IPS DF 4.7 (cell line): ENCODE measurements around the gene NME9.
A peak's percentile ranks its signal among the peaks of the same experiment; 100 is the strongest.
"Not testable (repeated sequence)": the region's sequence is repeated elsewhere in the genome, so short reads cannot be mapped to it uniquely, and the experiment has no call there.

ENCODE experiments used
- DNase-seq: peaks from one replicate; pipeline ENCODE4 v3.0.0-alpha.2; 2013; ENCODE audit warnings: low spot score; ENCODE audit errors: extremely low read depth

The NME9 gene, protein sequence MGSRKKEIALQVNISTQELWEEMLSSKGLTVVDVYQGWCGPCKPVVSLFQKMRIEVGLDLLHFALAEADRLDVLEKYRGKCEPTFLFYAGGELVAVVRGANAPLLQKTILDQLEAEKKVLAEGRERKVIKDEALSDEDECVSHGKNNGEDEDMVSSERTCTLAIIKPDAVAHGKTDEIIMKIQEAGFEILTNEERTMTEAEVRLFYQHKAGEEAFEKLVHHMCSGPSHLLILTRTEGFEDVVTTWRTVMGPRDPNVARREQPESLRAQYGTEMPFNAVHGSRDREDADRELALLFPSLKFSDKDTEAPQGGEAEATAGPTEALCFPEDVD

DNA sequence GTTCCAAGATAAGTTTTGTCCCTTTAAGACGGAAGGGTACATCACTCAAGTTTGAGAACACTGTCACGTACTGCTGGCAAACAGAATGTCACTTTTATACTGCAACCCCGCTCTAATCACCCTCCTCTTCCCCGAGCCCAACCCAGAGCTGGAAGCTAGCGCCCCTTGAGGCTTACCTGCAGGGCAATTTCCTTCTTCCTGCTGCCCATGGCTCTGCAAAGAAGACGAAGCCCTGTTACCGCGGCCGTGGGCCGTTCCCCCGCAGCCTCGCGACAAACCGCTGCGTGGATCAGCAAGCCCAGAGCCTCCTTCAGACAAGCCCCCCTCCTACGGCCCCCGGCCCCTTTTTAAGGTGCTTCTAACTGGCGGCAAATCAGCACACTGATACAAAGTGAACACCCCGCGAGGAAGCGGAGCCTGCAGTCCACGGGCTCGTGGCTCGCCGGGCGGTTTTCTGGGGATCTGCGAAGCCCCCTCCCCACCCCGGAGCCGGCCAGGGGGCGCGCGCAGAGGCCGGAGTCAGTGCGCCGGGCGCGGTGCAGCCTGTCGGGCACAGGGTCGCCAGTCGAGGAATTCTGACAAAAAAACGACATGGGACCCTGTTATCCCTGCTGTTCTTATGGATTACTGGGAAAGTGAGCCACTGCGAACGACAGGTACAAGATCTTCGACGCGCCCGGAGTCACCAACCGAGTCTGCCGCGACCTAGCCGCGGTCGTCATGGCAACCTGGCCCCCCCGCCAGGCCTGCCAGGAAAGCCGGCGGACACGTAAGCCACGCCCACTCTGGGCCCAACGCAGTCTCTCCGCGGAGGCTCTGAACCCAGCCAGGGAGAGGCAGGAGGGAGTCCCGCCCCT is at the start of gene NME9:
Gene NME9 (minus strand): TSS at position 725 of the 857 bp plus-strand sequence. CDS start 516 bp downstream, at position 209.
- peak; percentile 87 for DNase-seq

DNA sequence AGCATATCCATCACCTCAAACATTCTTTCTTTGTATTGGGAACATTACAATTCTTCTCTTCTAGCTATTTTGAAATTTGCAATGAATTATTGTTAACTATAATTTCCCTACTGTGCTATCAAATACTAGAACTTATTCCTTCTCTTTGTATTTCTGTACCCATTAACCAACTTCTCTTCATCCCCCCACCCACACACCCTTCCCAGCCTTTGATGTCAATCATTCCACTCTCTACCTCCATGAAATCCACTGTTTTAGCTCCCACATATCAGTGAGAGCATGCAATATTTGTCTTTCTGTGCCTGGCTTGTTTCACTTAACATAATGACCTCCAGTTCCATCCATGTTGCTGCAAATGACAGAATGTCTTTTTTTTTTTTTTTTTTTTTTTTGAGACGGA is 49.3 kb upstream of the NME9 start:
- DNase-seq, result no peak

DNA sequence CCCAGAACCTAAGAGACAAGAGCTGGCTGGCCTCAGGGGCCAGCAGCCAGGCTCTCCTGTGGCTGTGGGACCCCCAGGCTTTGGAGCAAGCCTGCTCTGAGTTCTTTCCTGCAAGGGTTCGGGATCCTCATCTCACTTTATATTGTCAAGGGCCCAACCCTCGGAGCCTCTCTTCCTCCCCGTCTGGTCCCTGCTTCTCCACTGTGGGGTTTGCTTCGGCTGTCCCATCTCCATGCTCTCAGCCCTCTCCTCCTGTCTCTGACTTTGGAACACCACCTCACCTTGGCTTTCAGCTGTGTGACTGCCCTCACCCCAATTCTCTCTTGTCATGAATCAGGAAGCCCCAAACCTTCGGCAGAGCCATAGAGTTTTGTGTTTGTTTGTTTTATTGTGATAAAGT is 48.7 kb upstream of the NME9 start:
- no peak for DNase-seq

DNA sequence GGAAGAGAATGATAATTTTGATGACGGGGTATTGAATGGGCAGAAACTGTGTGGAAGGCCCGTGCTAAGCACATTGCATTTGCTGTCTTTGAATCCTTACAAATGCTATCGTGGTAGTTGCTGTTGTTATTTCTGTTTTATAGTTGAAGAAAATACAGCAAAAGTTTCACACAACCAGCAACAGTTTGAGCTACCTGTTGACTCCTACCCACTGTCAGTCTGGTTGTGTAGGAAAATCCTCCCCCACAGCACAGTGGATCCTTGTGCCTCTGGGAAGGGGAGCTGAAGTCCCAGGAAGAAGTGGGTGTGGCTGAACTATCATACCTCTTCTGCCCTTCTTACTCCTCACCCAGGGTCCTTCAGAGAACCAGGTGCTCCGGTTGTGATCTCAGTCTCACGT is 48.2 kb upstream of the NME9 start:
- DNase-seq, result no peak

DNA sequence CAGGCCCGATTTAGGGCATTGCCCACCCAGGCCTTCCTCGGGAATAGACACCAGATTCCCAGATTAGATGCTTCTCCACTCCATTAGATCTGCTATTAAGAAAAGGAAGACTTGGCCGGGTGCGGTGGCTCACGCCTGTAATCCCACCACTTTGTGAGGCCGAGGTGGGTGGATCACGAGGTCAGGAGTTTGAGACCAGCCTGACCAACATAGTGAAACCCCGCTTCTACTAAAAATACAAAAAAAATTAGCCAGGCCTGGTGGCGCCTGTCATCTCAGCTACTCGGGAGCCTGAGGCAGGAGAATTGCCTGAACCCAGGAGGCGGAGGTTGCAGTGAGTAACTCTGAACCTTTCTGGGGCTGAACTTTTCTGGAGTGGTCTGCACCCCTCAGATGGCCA is 47.6 kb upstream of the NME9 start:
- not testable (repeated sequence) for DNase-seq

DNA sequence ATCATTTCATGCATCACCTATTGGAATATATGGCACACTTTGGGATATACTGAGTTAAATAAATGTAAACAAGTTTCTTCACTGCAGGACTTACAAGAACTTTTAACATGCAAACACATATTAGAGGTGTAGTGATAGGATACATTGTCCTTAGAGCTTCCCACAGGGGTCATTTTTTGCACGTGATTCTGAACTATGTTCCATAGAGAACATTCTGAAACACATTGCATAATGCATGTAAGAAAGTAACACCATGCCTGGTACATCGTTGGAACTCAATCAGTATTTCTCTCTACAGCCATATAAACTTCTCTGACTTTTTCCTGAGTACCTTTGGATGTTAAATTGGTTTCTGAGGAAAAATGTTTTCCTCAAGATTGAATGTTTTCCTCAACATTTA is 47.0 kb upstream of the NME9 start:
- DNase-seq, result no peak

DNA sequence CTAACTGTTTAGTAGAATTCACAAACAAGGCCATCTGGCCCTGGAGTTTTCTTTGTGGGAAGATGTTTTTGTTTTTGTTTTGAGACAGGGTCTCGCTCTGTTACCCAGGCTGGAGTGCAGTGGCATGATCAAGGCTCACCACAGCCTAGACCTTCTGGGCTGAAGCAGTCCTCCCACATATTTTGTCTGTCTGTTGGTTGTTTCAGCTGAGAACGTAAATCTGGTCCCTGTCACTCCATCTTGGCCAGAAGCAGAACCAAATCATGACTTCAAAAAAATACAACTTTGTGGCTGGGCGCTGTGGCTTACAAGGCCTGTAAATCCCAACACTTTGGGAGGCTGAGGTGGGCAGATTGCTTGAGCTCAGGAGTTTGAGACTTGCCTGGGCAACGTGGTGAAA is 45.8 kb upstream of the NME9 start:
- DNase-seq, result no peak

DNA sequence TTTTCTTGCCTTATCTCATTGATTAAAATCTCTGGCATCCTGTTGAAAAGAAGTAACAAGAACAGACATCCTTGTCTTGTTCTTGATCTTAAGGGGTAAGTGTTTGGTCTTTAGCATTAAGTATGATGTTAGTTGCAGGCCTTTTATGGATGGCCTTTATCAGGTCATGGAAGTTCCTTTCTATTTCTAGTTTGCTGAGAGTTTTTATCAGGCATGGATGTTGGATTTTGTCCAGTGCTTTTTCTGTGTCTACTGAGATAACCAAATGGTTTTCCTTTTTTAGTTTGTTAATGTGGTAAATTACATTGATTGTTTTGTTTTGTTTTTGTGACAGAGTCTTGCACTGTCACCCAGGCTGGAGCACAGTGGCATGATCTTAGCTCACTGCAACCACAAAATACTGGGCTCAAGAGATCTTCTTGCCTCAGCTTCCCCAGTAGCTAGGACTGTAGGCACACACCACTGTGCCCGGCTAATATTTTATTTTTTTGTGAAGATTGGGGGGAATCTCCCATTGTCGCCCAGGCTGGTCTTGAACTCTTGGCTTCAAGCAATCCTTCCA is 45.0 kb upstream of the NME9 start:
- no peak for DNase-seq

DNA sequence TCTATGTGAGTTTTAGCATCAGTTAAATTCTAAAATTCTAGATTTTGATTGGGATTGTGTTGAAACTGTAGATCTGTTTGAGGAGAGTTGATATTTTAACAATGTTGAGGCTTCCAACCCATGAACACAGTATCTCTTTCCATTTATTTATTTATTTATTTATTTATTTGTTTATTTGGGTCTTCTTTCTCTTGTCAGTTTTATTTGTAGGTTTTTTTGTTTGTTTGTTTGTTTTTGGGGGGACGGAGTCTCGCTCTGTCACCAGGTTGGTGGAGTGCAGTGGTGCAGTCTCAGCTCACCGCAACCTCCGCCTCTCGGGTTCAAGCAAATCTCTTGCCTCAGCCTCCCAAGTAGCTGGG is 44.1 kb upstream of the NME9 start:
- no peak for DNase-seq

DNA sequence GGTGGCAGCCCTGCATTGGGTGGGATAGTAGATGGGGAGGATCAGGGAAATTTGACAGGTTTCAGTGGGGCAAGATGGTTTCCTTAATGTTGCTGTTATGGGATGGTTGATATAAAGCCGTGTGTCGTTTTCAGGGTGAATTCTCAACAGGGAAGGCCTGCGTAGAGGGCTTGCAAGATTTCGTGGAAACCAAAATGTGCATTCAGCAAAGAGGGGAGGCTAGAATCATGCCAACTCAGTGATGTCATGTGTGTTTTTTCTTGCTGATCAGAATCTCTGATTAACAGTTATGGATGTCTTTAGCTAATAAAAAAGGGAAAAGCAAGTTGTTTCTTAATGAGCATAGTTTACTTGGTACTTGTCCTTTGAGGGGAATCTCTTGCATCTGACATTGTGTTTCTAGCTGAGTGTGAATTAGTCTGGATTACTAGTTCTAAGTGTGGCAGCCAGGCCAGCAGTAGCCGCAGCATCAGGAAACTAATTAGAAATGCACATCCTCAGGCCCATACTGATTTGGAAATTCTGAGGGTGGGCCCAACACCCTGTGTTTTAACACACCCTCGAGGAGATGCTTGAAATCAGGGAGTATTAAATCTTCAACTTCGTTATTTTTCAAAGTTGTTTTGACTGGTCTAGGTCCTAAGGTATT is 43.6 kb upstream of the NME9 start:
- no peak for DNase-seq

DNA sequence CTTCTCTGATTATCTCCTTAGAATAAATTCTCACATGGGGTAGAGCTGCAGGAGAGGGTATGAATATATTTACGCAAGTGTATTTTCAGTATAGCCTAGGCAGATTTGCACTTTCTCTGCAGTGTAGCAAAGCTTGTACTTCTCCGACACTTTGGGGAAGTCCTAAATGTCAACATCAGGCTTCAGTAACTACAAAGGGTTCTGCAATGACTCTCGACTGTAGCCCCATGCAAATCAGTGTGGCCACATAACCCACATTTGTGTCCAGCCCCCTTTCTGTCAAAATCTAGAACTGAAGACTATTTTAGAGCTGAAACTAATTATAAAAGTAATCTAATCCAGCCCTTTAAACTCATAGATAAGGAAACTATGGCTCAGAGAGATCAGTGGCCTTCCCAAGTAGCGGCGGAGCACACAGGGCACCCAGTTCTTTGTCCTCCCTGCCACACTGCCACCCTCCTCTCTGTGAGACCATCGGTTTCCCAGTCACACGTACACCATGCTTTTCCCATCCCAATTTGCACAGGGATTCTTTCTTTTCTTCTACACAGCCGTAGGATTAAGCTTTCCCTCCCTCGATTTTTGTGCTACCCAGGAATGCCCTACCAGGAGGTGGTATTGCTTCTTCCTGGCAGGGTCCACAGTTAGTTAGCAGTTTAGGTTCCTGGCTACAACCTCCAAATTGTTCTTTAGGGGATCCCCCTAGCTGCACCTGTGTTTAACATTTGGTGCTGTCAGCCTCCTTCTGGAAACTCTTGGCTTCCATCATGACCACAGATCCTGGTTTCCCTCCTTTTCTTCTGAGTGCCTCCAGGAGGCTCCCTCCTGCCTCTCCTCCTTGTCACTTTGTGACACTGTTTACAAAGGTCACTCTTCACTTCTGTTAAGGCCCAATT is 41.7 kb upstream of the NME9 start:
- DNase-seq, result no peak

DNA sequence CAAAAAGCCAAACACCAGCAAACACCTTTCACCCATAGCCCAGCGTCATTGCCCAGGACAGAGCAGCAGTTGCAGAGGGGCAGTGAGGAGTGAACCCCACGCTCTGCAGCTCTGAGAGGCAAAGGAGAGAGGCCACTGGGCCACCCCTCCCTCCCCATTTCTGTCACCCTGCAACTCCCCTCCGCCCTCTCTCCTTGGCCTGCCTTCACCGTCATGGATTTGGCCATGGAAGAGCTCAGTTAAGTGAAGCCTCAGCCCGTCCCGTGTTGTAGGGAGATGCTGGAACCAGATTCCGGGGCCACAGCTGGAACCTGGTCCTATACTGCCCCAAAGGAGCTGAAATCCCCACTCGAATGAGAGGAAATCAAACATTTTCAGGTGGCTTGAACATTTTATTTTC is 40.7 kb upstream of the NME9 start:
- no peak for DNase-seq

DNA sequence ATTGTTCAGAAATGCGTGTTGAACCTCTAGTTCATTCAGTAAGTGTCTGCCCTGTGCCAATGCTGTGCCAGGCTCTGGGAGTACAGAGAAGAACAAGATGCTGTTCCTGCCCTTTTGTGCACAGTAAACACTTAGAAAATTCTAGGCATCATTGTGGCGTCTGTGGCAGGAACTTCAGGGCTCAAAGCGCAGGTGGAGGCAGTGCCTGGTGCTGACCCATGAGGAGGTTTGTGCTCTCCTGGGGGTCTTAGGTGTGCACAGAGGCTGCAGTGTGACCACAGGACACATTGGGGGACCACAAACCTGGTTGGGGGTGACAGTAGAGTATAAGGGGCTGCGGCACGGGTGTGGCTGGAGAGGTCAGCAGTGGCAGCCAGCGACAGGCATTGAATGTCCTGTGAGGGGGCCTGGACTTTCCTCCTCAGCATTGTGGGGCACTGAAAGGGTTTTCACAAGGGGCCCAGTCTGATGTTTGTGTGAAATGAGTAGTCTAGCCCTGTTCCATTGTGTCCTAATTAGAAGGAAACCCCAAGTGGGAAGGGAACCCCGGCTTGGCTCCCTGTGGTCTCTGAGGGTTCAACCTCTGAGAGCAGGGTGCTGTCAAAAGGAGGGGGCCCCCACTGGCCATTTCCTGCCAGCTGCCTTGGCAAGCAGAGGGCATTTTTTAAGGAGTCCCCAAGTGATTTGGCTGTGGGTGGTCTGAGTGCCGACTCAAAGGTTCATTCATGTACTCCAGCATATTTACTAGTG is 39.7 kb upstream of the NME9 start:
- DNase-seq, result no peak

DNA sequence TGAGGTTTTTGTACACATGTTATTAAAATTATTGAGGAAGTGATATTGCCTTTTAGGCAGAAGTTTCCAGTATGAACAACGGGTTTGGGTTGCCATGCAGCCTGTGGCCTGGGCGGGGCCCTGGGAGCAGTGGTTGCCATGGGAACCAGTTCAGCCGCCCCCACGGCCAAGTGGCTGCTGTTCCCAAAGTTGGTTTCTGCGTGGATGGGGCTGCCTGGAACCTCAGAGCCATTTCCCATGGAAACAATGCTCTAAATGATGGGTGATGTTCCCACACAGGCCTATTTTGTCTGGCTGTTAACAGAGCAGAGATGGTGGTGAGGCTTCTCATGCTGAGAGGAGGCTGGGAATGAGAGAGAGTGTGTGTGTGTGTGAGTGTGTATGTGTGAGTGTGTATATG is 38.3 kb upstream of the NME9 start:
- DNase-seq, result no peak

DNA sequence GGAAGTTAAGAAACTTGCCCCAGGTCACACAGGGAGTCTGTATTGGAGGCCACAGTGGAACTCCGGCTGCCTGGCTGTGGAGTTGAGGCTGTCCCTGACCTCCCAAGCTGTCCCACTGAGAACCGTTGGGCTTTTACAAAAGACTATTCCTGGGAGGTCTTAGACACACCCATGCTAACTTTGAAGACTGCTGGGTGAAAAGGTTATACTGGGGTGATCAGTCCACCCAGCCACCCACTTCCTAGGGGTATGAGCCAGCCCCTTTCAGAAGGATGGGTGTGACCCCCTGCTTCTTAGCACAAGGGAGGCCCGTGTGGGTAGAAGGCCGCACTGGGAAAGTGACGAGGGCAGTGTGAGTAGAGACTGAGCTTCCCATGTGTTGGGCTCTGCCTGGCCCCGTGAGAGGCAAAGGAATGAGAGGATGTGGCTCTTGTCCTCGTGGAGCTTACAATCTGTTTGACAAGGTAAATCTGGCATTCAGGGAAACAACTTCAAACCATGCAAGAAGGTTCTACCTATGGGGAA is 37.7 kb upstream of the NME9 start:
- DNase-seq, result no peak

DNA sequence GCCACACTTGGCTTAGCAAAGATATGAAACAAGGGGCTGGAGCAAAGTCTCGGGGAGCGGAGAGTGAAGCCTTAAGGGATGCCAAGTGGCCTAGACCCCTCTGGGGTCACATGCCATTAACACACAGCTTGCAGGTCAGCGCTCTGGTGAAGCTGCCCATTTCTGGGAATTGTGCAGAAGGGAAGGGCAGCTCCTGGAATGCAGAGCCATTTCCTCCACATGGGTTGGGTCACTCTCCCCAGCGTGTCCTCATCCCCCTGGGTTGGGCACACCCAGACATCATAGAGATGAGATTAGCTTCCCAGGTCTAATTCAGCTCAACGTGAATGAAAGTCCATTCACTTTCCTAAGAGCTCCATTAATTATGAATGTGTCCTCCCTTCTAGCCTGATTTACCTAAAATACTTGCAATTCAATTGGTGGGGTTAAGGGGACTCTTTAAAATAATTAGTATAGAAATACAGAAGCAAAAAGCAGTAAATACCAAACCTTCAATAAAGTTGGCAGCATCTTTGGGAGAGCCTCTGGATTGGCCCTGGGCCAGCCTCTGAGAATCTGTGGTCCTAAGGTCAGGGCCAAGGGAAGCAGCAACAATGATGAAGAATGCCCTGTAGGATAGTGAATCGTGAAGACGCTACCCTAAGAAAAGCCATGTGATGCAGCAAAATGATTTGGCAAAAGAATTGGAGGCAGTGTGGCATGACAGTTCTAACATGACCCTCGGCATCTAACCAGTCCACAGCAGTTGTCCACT is 36.5 kb upstream of the NME9 start:
- DNase-seq, result no peak

DNA sequence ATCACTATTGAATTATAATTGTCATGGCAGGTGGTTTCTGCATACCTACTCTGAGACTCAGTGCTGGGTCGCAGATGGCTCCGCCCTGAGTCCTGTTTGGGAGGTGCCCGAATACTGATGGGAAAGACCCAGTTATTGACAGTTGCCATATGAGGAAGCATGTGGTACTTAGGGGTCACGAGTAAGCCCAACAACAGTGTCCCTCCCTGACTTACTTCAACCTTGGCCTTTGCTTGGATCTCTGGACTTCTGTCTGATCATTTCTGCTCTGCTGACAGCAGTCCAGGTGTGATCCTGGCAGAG is 35.6 kb upstream of the NME9 start:
- no peak for DNase-seq

DNA sequence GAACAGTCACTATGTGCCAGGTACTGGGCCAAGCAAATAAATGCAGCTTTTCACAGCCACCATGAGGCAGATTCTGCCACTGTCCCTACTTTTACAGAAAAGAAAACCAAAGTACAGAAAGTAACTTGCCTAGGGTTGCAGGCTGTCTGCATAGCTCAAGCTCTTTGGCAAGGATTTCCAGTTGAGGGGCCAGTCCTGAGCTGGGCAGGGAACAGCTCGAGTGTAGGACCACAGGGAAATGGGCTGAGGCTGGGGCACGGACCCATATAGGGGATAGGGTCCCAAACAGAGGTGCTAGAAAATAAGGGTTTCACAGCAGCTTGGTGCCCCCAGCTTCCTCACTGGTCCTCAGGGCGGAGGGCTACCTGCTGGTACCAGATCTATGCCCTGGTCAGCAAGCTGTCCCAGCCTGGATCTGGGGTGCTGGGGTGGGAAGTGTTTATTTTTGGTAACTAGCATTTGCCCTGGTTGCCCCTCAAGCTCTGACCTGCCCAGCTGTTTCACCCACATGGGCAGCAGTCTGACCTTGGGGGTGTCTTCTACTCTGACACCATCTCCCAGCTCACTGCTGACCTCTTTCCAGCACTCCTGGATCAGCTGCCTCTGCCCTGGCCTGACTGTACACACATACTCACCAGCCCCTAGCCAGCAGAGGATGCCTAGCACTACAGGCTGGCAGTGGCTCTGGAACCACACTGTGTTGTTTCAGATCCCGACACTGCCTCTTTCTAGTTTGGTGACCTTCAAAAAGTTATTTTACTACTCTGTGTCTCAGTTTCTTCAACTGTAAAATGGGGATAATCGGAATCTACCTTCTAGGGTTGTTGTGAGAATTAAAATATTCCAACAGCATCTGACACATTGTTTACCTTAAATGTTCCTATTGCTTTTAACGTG is 35.0 kb upstream of the NME9 start:
- no peak for DNase-seq

DNA sequence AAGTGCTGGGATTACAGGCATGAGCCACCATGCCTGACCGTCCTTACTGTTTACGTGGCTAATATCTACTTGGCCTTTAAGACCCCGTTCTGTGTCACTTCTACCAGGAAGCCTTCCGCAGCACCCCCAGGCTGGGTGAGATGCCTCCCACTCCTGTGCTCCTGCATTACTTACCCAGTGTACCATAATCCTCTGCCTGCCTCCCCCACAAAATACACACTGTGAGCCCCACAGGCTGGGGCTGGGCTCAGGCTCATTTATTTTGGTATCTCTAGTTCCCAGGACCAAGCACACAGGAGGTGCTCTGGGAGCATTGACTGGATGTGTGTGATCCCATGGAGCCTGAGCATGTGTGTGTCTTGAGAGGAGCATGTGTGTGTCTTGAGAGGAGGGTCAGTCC is 33.7 kb upstream of the NME9 start:
- no peak for DNase-seq
